Left ventricle myocardium inferior (tissue), 1 donor: ENCODE measurements around the gene TRIM29. TPM values are rescaled to one million over a fixed set of nuclear protein-coding genes. Genes with fewer than 3 reads are reported as not detected.

Experiments used
- DNase-seq: peaks from one replicate; pipeline ENCODE4 v3.0.0-alpha.2; 2020
- H3K27ac ChIP-seq: fragments of 200-600 bp; replicated peaks from 2 replicates; pipeline ENCODE4 v1.8.0; 2021
- H3K27me3 ChIP-seq: fragments of 200-600 bp; 2 replicates; pipeline ENCODE4 v1.8.0; 2021; ENCODE audit warnings: low read depth
- H3K36me3 ChIP-seq: fragments of 200-600 bp; 2 replicates; pipeline ENCODE4 v1.8.0; 2021
- H3K4me1 ChIP-seq: fragments of 200-600 bp; 2 replicates; pipeline ENCODE4 v1.8.0; 2021
- H3K4me3 ChIP-seq: fragments of 200-600 bp; 2 replicates; pipeline ENCODE4 v1.8.0; 2021; ENCODE audit warnings: mild to moderate bottlenecking, moderate library complexity
- H3K9me3 ChIP-seq: fragments of 200-600 bp; replicated peaks from 2 replicates; pipeline ENCODE4 v1.8.0; 2021
- intact Hi-C: fragments of 100-400 bp; cut with micrococcal nuclease; formaldehyde crosslinking; loops from one replicate; pipeline ENCODE4 v1.11.0; 2022
- total RNA-seq: library from RNA; stranded (reverse); fragmentation: NEBNext Ultra II Directional; extraction: Animal tissue kit (Norgen Biotek cat#: 25700); gene quantifications from one replicate; pipeline ENCODE4 v1.2.1, GENCODE V29; 2021
- TF ChIP-seq, protein P1 (sequence below): fragments of 200-600 bp; IDR thresholded peaks from 2 replicates; pipeline ENCODE4 v1.8.0; 2021; ENCODE audit warnings: antibody characterized with exemption, mild to moderate bottlenecking, borderline replicate concordance
- donor health status: DM: no; HTN: yes; CAD: no; lungs with severe emphysema.

TRIM29 gene
- total RNA-seq, 1 donor from 2014 or later: not detected

DNA sequence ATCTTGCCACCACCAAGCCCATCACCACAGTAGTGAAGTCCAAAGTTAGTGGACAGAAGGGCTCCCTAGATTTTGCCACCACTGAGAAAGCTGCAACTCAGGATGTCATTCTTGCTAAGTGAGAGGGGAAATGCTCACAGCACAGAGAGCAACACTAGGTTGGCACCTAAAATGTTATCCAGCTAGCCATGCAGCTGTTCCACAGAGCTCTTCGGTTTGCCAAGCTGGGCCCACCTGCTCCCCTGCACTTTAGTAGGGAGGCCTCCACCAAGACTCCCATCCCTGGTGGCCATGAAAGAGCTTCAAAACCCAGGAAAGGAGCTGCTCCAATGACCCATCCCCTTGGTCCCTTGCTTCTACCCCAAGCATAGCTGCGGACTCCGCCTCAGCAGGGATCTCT is 63.8 kb downstream of the TRIM29 start:
- Histone ChIP-seq H3K27me3 (peaks cover 45% of the 10 kb centered on the region), H3K9me3 (no peaks in the 10 kb centered on the region), H3K4me1 (no peaks in the 10 kb centered on the region), H3K27ac (no peak overlapping the region), H3K36me3 (no peaks in the 10 kb centered on the region), H3K4me3 (no peak overlapping the region)
- intact Hi-C loops: no loop called here
- TF ChIP-seq, protein P1, sequence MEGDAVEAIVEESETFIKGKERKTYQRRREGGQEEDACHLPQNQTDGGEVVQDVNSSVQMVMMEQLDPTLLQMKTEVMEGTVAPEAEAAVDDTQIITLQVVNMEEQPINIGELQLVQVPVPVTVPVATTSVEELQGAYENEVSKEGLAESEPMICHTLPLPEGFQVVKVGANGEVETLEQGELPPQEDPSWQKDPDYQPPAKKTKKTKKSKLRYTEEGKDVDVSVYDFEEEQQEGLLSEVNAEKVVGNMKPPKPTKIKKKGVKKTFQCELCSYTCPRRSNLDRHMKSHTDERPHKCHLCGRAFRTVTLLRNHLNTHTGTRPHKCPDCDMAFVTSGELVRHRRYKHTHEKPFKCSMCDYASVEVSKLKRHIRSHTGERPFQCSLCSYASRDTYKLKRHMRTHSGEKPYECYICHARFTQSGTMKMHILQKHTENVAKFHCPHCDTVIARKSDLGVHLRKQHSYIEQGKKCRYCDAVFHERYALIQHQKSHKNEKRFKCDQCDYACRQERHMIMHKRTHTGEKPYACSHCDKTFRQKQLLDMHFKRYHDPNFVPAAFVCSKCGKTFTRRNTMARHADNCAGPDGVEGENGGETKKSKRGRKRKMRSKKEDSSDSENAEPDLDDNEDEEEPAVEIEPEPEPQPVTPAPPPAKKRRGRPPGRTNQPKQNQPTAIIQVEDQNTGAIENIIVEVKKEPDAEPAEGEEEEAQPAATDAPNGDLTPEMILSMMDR: no peak
- DNase-seq: no peak

DNA sequence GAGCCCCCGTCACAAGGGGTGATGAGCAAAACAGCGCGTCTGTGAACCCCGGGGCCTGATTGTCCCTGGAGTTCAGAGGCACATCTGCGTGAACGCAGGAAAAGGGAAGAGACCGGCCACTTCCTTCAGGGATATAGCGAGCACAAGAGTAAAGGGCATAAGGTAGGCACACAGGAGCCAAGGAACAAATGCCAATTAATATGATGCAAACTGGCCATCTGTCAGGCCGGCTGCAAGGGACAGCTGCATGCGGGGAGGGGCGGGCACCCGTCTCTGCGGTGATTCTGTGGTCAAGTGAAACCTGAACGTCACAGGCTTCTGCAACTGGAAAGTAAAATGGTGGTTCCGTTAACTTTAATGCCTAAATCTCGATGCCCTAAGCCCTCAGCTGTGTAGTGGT is 64.7 kb downstream of the TRIM29 start:
- TF ChIP-seq, protein P1: no peak
- intact Hi-C loops: no loop called here
- no peaks in the 10 kb centered on the region for H3K9me3 ChIP-seq
- no peak overlapping the region for H3K27ac ChIP-seq
- H3K4me1 ChIP-seq: no peaks in the 10 kb centered on the region
- no peak for DNase-seq
- peaks cover 47% of the 10 kb centered on the region for H3K27me3 ChIP-seq
- H3K4me3 ChIP-seq: no peak overlapping the region
- no peaks in the 10 kb centered on the region for H3K36me3 ChIP-seq

DNA sequence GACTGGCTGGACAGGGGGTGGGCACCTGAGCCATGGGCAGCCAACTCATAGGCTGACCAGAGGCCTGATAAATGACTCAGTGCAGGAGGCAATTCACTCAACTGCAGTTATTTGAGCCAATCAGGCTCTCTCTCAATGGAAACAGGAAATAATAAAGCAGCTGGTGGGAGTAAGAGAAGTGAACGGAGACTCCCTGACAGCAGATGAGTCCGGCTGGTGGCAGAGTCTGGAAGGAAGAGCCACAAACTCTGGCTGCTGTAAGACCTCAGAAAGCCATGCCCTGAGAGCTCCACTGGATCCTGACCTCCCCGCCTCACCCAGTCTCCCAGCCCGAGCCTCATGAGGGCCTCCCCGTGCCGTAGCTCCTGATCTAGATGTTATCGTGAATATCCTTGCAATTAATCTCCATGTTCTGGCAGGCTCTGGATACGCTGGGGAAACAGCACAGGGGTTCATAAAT is 69.8 kb downstream of the TRIM29 start:
- Histone ChIP-seq H3K9me3 (no peaks in the 10 kb centered on the region), H3K4me3 (no peak overlapping the region), H3K36me3 (no peaks in the 10 kb centered on the region), H3K4me1 (no peaks in the 10 kb centered on the region), H3K27me3 (peaks cover 69% of the 10 kb centered on the region), H3K27ac (no peak overlapping the region)
- TF ChIP-seq, protein P1: no peak
- intact Hi-C loops: no loop called here
- DNase-seq: no peak

DNA sequence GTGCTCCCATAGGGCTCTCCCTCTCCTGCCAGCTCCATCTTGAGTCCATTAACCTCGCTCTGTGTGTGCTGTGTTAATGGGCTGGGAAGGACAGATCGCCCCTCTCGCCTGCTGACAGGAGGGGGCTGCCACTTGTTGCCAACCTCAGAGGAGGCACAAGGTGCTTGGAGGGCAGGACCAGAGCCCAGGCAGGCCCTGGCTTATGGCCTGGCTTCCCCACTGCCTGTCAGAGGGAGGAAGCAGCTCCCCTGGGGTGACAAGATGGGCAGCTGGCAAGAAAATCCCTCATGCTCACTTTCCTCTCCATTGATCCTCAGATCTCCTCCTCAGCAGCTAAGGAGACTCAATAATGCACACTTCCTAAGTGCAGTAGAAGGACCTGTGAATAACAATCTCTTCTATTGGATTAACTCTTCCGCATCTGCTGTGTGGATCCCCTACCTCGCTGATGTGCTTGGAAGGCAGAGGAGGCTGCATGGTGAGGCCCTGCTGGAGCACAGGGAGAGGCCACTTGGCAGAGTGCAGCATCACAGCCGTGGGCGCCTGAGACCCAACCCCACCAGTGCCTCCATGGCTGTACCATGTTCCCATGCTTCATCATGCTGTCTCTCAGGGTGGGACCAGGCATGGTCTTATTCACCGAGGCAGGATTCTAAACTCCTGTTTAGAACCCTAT is 70.3 kb downstream of the TRIM29 start:
- peaks cover 75% of the 10 kb centered on the region for H3K27me3 ChIP-seq
- intact Hi-C loops: no loop called here

DNA sequence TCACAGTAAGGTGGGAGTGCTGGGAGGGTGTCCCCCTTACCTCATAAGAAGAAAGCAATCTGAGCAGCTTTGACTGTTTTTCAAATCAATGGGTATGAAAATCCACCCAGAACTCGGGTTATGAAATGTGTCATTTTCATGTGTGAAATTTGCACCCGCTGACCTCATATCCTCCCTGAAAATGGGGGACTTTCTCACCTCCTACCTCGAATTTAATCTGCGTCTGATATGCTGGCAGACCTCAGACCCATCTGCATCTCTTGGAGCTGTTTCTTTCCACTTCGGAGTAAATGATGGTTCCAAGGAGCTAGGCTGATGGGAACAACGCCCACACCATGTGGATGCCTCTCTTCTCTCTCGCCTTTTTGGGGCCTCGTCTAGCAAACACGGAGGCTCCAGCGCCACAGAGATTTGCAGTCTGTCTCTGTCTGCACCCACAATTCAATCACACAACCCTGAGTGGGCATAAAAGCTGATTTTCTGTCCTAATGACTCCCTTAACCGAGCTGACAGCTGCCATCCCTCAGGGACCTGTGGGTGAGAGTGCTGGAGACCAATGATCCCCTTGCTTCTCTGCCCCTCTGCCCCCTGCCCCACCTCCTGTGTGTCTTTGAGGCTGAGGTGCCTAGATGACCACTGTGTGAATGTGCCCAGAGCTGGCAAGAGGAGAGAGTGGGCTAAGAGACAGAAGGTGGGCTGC is 71.0 kb downstream of the TRIM29 start:
- Histone ChIP-seq H3K9me3 (no peaks in the 10 kb centered on the region), H3K27ac (no peak overlapping the region), H3K4me3 (no peak overlapping the region), H3K27me3 (peaks cover 82% of the 10 kb centered on the region), H3K36me3 (no peaks in the 10 kb centered on the region), H3K4me1 (no peaks in the 10 kb centered on the region)
- TF ChIP-seq, protein P1: no peak
- DNase-seq: no peak
- intact Hi-C loops: no loop called here

More for the DNA sequence above, 70.3 kb downstream of the TRIM29 start:
- no peaks in the 10 kb centered on the region for H3K9me3 ChIP-seq
- DNase-seq: no peak
- no peak overlapping the region for H3K4me3 ChIP-seq
- TF ChIP-seq, protein P1: no peak
- no peaks in the 10 kb centered on the region for H3K4me1 ChIP-seq
- no peak overlapping the region for H3K27ac ChIP-seq
- no peaks in the 10 kb centered on the region for H3K36me3 ChIP-seq
